ENCODE data around the gene ETDC. TPM values are rescaled to one million over a fixed set of nuclear protein-coding genes. Genes with fewer than 3 reads are reported as not detected.

Gene ETDC
- total RNA-seq, 6 experiments from 2014 or later: not detected

GRCh38 chrX:135287266-135287823 lies 21.9 kb upstream of the ETDC start:
- Mint-ChIP-seq H3K36me3 (ENCODE audit: low read depth) (peaks cover 35% of the 10 kb centered on the region), H3K27me3 (ENCODE audit: insufficient read depth) (no peaks in the 10 kb centered on the region), H3K9me3 (peaks cover 44% of the 10 kb centered on the region), H3K4me1 (ENCODE audit: low read depth) (no peaks in the 10 kb centered on the region), H3K4me3 (no peak overlapping the region), H3K27ac (no peak overlapping the region)
- TF ChIP-seq, protein P1, sequence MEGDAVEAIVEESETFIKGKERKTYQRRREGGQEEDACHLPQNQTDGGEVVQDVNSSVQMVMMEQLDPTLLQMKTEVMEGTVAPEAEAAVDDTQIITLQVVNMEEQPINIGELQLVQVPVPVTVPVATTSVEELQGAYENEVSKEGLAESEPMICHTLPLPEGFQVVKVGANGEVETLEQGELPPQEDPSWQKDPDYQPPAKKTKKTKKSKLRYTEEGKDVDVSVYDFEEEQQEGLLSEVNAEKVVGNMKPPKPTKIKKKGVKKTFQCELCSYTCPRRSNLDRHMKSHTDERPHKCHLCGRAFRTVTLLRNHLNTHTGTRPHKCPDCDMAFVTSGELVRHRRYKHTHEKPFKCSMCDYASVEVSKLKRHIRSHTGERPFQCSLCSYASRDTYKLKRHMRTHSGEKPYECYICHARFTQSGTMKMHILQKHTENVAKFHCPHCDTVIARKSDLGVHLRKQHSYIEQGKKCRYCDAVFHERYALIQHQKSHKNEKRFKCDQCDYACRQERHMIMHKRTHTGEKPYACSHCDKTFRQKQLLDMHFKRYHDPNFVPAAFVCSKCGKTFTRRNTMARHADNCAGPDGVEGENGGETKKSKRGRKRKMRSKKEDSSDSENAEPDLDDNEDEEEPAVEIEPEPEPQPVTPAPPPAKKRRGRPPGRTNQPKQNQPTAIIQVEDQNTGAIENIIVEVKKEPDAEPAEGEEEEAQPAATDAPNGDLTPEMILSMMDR (IDR thresholded peaks at IDR 0.05): no peak
- DNase-seq: no peak

DNA sequence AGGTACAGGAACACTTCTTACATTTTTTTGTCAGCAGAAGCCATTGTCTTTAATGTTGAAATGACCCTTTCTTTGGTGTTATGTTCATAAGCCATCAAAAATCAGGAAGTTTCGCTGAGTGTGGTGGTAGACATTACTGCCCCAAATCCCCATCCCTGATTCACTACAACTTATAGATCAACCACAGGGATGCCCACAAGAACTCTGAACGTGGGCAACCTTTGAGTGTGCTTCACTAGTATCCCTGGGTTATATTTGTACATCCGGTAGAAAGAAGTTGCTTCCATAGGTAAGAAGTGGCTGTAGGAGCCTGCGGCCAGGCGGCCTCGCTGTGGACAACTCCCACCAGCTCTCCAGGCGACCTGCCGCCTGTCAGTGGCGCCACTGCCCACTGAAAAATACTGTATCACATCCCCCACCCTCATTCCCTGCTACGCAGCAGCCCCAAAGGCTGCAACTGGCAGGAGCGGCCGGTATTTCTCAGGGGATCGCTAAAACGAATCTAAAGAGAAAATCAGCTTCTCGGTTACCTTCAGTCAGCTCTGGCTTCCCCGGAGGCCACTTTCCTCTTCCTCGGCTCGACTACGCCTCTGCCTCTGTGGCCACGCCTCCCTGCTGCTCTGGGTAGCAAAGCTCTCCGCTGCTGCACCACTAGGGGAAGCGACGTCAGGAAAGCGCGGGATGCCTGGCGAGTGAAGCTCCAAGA lies 13.9 kb upstream of the ETDC start:
- Mint-ChIP-seq H3K4me3 (no peak overlapping the region), H3K4me1 (ENCODE audit: low read depth) (peaks cover 11% of the 10 kb centered on the region), H3K36me3 (ENCODE audit: low read depth) (peaks cover 13% of the 10 kb centered on the region), H3K27me3 (ENCODE audit: insufficient read depth) (no peaks in the 10 kb centered on the region; the same call in 1 of the 2 replicates), H3K27ac (no peak overlapping the region), H3K9me3 (peaks cover 3% of the 10 kb centered on the region; the same call in 1 of the 2 replicates)
- TF ChIP-seq, protein P1 (IDR thresholded peaks at IDR 0.05): no peak
- DNase-seq: no peak

DNA sequence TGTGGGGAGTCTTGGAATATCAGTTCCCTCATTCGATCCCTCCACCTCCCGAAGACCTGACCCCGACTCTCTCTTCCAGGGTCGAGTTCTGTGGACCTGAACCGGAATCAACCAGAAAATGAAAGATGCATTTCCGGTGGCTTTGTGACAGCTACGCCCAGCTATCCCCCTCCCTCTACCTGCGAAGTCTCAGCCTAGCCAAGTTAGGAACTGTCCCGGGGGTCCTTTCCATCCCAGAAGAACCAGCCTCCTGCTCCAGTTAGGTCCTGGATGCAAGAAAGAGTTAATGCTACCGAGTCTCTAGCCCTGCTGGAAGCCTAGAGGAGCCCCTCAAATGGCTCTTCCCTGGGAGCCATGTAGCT lies 13.4 kb upstream of the ETDC start:
- DNase-seq: no peak
- H3K9me3 Mint-ChIP-seq: peaks cover 3% of the 10 kb centered on the region; the same call in 1 of the 2 replicates
- H3K36me3 Mint-ChIP-seq (ENCODE audit: low read depth): peaks cover 11% of the 10 kb centered on the region
- H3K27me3 Mint-ChIP-seq (ENCODE audit: insufficient read depth): no peaks in the 10 kb centered on the region; the same call in 1 of the 2 replicates
- H3K4me3 Mint-ChIP-seq: no peak overlapping the region
- H3K27ac Mint-ChIP-seq: no peak overlapping the region
- peaks cover 11% of the 10 kb centered on the region for H3K4me1 Mint-ChIP-seq (ENCODE audit: low read depth)
- TF ChIP-seq, protein P1 (IDR thresholded peaks at IDR 0.05): no peak

DNA sequence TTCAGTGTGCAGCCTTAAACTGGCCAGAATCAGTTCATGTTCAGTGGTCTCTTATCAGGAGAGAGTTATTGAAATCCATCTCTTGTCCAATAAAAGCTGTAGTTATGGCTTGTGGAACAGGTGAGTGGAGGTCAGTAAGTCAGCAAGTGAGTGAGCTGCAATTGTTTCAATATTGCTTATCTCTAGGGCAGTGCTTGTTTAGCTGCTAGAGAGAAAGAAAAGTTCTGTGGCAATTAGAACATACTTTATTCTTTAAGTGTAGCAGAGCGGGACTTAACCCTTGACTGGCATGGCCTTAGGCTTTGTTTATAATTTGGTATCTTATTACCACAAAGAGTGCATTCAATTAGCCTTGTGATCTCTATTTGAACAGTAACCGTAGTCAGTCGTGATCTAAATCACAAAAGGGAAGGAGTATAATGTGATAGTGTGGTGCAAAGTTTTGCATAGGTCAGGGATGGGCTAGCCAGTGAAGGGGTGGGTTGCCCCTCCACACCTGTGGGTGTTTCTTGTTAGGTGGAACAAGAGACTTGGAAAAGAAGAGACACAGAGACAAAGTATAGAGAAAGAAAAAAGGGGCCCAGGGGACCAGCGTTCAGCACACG lies 6.9 kb upstream of the ETDC start:
- H3K9me3 Mint-ChIP-seq: no peaks in the 10 kb centered on the region
- H3K4me3 Mint-ChIP-seq: no peak overlapping the region
- H3K4me1 Mint-ChIP-seq (ENCODE audit: low read depth): peaks cover 9% of the 10 kb centered on the region
- no peak overlapping the region for H3K27ac Mint-ChIP-seq
- DNase-seq: no peak
- no peaks in the 10 kb centered on the region for H3K27me3 Mint-ChIP-seq (ENCODE audit: insufficient read depth)
- H3K36me3 Mint-ChIP-seq (ENCODE audit: low read depth): no peaks in the 10 kb centered on the region; the same call in 1 of the 2 replicates
- TF ChIP-seq, protein P1 (IDR thresholded peaks at IDR 0.05): no peak

- Mint-ChIP-seq H3K27ac (no peak overlapping the region), H3K4me3 (no peak overlapping the region), H3K9me3 (no peaks in the 10 kb centered on the region), H3K36me3 (ENCODE audit: low read depth) (no peaks in the 10 kb centered on the region), H3K27me3 (ENCODE audit: insufficient read depth) (no peaks in the 10 kb centered on the region; the same call in 1 of the 2 replicates), H3K4me1 (ENCODE audit: low read depth) (no peaks in the 10 kb centered on the region)
- TF ChIP-seq, protein P1 (IDR thresholded peaks at IDR 0.05): no peak
- DNase-seq: no peak
These were observed 4.5 kb upstream of the ETDC start for GRCh38 chrX:135304741-135305140.
